Suppressor macrophage (primary cell): ENCODE data around the gene SLC9C1.

Experiments used
- DNase-seq, 4 experiments: peaks; one replicate each; pipeline ENCODE4 v3.0.0-alpha.2; 2020 to 2022

Gene SLC9C1

DNA sequence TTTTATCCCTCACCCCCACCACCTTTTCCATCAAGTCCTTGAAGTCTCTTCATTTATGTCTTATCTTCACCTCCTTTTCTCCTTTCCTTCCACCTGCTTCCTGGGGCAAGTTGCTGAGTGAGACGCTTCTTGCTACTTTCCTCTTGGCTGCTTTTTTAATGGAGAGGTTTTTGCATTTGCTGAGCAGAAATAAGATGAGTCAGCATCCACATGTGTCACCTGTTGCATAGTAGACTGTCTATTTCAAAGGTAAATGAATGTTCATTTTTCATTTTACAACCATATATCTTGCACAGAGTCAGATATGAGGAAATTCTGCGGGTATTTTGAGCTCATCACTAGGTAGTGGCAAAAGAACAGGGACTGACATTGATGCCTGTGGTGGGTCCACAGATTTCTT, 189.2 kb downstream of the SLC9C1 start:
- DNase-seq = no peak

DNA sequence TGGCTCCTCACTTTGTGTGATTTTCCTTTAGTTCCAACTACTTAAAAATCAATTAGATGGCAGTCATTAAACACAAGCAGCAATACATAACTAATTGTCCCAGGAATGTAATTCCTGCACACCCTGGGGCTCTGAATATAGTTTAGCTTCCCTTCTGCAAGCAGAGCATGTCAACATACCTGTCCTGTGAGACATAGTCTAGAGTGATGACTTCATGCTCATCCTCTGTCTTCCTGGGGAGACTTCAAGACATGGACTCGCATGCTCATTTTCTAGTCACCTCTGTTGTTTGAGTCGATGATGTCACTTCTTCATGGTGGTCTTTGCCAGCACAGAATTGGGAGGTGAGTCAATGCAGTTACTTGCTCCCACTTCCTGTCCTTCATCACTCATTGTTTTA, 192.1 kb downstream of the SLC9C1 start:
- DNase-seq = no peak

DNA sequence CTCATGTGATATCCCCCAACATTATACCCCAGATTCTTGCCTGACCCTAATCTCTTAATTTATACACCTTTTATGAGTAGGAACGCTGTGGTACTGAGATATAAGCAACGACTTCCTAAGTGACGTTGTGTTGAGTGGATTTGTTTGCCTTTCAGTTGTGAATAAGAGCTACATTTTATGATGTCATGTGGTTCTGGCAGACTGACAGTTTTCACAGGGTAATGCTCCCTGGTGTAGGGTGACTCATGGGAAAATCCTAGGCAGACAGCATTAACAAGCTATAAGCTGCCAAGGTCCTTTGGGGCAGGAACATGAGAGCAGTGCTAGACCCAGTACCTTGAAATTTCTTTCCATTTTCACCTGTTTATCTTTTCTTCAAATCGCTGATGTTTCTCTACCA, 196.6 kb downstream of the SLC9C1 start:
- peak; percentile 29 to 61 (median 40) for DNase-seq

DNA sequence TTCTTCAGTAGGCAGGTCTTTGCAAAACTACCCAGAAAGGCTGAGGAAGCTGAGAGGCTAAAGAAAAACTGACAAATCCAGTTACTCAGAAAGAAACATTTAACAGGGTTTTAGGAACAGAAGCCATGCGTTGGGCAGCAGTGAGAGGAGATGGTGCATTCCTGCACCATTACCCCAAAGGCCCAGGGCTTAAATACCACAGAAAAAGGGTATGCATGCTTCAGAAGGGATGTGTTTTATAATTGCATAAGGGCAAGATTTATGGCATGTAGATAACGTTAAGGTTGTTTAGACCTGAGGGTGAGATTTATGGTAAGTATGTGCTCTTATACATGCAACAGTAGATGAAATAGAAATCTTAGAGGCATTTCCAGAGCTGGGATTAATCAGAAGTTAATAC, 197.8 kb downstream of the SLC9C1 start:
- no peak for DNase-seq

DNA sequence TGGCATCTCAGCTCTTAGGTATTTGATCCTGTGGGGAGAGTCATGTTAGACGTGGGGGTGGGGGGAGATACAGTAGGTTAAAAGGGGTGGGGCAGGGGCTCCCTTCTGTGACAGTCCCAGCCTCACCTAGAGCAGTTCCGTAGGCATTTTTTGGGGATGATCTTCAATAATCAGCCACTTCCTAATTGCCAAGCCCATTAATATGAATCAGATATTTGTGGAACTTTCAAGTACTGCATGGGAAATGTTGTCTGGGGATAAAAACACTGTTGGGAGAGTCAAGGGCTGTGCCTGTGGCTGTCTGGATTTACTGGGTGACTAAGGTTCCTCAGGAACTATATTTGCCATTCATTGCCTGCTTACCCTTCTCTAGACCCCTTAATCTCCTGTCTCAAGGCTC, 198.3 kb downstream of the SLC9C1 start:
- DNase-seq = no peak

DNA sequence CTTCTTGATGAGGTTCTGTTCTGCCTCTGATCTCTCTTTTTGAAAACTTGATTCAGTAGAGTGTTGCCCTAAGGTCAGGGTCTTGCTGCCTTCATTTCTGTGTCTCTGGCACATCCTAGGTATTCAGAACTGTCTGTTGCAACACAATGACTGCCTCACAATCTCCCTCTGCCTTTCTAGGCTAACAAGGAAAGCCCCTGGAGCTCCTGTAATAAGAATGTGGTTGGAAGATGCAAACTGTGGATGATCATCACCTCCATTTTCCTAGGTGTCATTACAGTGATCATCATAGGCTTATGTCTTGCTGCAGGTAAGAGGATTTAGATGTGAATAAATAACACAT, 200.9 kb downstream of the SLC9C1 start:
- DNase-seq = no peak

DNA sequence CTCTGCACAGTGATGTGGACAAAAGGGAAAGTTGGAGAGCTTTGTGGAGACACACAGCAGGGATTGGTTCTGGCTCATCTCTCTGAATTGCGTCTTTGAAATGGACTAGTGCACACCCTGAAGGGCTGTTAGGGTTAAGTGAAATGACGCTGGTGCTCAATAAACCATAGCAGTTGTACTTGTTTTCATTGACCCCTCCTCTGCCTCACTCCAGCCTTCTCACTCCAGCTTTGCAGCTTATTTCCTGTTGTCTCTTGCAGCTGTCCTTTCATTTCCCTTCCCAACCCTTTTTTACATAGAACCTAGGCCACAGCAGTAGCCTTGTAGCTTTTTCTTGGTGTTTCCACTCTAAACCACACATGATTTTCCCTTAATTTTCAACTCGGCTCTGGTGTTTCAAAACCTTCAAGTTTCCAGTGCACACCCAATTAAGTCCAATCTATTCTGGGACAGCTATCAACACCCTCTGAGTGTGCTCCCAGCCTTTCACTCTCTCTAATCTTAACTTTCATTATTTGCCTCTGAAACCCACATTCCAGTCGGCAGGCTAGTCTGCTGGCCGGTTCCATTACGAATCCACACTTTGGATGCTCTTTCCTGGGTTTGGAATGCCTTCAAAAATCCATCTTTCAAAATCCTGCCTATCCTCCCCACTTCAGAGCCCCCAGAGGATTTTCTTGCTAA, 201.4 kb downstream of the SLC9C1 start:
- peak in 2 of 4 experiments; percentile 12 to 15 for DNase-seq

DNA sequence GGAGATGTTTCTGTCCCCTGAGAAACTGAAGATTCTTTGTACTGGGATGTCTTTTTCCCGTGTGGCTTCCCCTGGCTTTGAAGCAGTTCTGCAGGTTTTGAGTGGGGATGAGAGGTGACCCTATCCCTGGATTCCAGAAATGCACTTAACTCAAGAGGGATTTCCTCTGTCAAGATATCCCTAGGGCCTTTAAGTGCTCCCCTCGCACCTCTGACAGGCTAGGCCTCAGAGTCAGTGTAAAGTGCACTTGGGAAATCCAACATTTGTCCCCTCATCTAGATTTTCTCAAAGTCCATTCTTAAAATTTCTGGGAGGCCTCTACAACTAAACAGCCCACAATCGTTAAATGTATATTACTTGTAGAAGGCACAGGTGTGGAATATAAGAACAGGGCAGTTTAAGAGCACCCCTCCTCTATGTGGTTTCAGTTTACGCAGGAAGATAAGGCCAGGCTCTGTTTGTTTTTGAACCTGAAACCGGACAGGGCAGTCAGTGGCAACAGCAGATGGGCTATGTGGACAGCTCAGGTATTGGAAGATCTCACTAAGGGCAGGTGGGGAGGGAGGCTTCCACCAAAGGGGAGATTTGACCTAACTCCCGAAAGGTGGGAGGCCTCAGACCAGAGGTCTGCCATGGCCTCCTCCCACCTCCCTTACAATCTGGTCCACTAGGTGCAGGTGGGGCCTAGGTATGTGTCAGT, 203.0 kb downstream of the SLC9C1 start:
- no peak for DNase-seq
